NB4 (cell line): ENCODE results near the gene PSMB9.

Experiments
- POLR2A ChIP-seq: IDR thresholded peaks from 2 replicates; pipeline ENCODE4 v1.6.1; 2011; ENCODE audit warnings: mild to moderate bottlenecking; ENCODE audit not compliant: insufficient read length; ENCODE audit errors: extremely low read depth
- TF ChIP-seq, protein P1 (sequence below): IDR thresholded peaks from one replicate; pipeline ENCODE4 v1.5.1; 2012; ENCODE audit warnings: low read depth, low read length
- TF ChIP-seq, protein P2 (sequence below): IDR thresholded peaks from 2 replicates; pipeline ENCODE4 v1.6.1; 2011; ENCODE audit warnings: low read depth, low read length

DNA sequence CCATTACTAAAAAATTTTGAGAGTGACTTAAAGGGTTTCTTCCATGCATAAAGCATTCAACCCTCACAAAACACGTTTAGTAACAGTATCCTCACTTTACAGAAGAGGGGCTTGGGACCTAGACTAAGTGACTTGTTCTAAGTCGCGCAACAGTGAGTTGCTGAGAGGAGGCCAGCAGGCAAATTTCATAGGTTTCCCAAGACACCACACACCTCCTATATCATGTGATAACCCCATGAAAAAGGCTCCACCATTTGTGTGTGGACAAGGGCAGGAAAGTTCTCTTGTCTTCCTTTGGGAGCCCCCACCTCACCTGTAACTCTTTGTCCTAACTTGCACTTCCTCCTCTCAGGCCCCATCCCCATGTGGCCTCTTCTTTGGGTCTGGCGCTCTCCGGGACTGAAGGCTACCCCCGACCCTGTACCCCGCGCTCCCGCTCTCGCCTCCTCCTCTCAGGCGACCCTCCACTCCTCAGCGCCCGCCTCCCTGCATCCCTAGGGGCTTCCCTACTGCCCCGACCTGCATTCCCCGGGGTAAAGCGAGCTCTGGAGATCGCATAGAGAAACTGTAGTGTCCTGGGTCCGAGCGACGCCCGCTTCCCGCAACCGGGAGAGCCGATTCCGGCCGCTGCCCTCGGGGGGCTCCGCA, 10.5 kb upstream of the PSMB9 start:
- TF ChIP-seq, protein P1, sequence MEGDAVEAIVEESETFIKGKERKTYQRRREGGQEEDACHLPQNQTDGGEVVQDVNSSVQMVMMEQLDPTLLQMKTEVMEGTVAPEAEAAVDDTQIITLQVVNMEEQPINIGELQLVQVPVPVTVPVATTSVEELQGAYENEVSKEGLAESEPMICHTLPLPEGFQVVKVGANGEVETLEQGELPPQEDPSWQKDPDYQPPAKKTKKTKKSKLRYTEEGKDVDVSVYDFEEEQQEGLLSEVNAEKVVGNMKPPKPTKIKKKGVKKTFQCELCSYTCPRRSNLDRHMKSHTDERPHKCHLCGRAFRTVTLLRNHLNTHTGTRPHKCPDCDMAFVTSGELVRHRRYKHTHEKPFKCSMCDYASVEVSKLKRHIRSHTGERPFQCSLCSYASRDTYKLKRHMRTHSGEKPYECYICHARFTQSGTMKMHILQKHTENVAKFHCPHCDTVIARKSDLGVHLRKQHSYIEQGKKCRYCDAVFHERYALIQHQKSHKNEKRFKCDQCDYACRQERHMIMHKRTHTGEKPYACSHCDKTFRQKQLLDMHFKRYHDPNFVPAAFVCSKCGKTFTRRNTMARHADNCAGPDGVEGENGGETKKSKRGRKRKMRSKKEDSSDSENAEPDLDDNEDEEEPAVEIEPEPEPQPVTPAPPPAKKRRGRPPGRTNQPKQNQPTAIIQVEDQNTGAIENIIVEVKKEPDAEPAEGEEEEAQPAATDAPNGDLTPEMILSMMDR: no peak
- no peak for TF ChIP-seq POLR2A
- TF ChIP-seq, protein P2, sequence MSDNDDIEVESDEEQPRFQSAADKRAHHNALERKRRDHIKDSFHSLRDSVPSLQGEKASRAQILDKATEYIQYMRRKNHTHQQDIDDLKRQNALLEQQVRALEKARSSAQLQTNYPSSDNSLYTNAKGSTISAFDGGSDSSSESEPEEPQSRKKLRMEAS: peak; percentile 46
